ENCODE data around the gene SLC25A22. TPM values are rescaled to one million over a fixed set of nuclear protein-coding genes. Genes with fewer than 3 reads are reported as not detected.

Gene SLC25A22
- total RNA-seq = 10 to 100 TPM; 21.2 to 43.2 TPM

GRCh38 chr11:798093-798713 lies at the start of gene SLC25A22:
Gene SLC25A22, minus strand, starts transcription at chr11:798281. Its CDS starts 3,275 bp downstream, at chr11:795006.
- Histone ChIP-seq H3K27ac (peak within 1 kb of the TSS; percentile 81 to 86), H3K4me3 (peak within 1 kb of the TSS; percentile 47 to 73), H3K36me3 (no peaks in the 10 kb centered on the region), H3K9me3 (no peaks in the 10 kb centered on the region), H3K27me3 (replicated peaks; ENCODE audit: insufficient read depth) (no peaks in the 10 kb centered on the region), H3K4me1 (replicated peaks) (peaks cover 16% of the 10 kb centered on the region)
- 8% methylated on average over 42 of the region's 69 CpGs for WGBS
- intact Hi-C loops (cut with DNase I) = no loop called here
- TF ChIP-seq CTCF (IDR thresholded peaks at IDR 0.05) = peak; percentile 65 to 95 (median 88)
- TF ChIP-seq POLR2A (IDR thresholded peaks at IDR 0.05) = no peak
- TF ChIP-seq POLR2AphosphoS5 (IDR thresholded peaks at IDR 0.05) = no peak
- peak; percentile 64 for DNase-seq (ENCODE audit: low spot score)

- 97% methylated on average over 11 of the region's 18 CpGs for WGBS
- intact Hi-C loops (cut with DNase I) = loop anchor here (5.0 to 10.0 kb wide), 4 partner anchors 64 to 617 kb away; partner anchors contain the start of genes AP2A2 and CHID1
- Histone ChIP-seq H3K9me3 (no peaks in the 10 kb centered on the region), H3K27ac (no peak overlapping the region), H3K4me1 (replicated peaks) (peaks cover 26% of the 10 kb centered on the region), H3K36me3 (no peaks in the 10 kb centered on the region), H3K27me3 (replicated peaks; ENCODE audit: insufficient read depth) (no peaks in the 10 kb centered on the region), H3K4me3 (no peak overlapping the region)
- no peak for DNase-seq (ENCODE audit: low spot score)
- TF ChIP-seq POLR2AphosphoS5 (IDR thresholded peaks at IDR 0.05) (no peak), POLR2A (IDR thresholded peaks at IDR 0.05) (no peak), CTCF (IDR thresholded peaks at IDR 0.05) (no peak)
Observed at GRCh38 chr11:847876-848275, 49.8 kb upstream of the SLC25A22 start.

GRCh38 chr11:846496-847098 lies 48.5 kb upstream of the SLC25A22 start:
- H3K9me3 ChIP-seq = no peaks in the 10 kb centered on the region
- H3K36me3 ChIP-seq = no peaks in the 10 kb centered on the region
- no peak overlapping the region for H3K27ac ChIP-seq
- no peak for DNase-seq (ENCODE audit: low spot score)
- no peak for TF ChIP-seq CTCF (IDR thresholded peaks at IDR 0.05)
- no peak for TF ChIP-seq POLR2AphosphoS5 (IDR thresholded peaks at IDR 0.05)
- TF ChIP-seq POLR2A (IDR thresholded peaks at IDR 0.05) = no peak
- peaks cover 27% of the 10 kb centered on the region for H3K4me1 ChIP-seq (replicated peaks)
- no peak overlapping the region for H3K4me3 ChIP-seq
- WGBS = 62% methylated on average over 11 of the region's 11 CpGs
- H3K27me3 ChIP-seq (replicated peaks; ENCODE audit: insufficient read depth) = no peaks in the 10 kb centered on the region
- intact Hi-C loops (cut with DNase I) = loop anchor here (5.0 to 10.0 kb wide), 4 partner anchors 66 to 618 kb away; partner anchors contain the start of genes AP2A2 and CHID1

DNA sequence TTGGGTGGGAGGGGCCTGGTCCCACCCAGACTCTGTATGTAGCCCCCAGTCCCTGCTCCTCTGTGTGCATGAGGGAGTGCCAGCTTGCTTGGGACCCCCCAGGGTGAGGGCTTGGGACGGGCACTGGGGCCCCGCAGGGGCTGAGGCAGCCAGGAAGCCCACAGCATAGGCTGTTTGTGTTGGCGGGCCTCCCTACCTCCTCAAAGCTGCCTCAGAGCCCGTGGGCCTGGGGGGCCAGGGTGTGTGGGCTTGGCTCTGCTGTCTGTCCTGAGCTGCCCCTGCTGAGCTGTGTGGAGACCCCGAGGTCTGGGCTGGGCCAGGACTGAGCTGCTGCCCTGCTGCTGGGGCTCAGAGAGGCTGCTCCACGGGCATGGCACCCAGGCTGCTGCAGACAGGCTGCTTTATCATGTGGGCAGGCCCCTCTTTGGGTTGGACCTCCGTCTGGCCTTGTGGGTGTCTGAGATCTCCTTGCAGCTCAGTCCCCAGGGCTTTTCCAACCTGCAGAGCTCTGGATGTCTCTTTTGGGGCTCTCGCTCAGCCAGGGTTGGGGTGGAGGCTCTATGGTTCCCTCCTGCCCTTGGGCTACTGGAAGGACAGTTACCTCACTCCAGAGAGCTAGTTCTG lies 47.9 kb upstream of the SLC25A22 start:
- intact Hi-C loops (cut with DNase I) = loop anchor here (5.0 to 10.0 kb wide), 4 partner anchors 66 to 619 kb away; partner anchors contain the start of genes AP2A2 and CHID1

More for the DNA sequence above, 47.9 kb upstream of the SLC25A22 start:
- Histone ChIP-seq H3K4me1 (replicated peaks) (peaks cover 33% of the 10 kb centered on the region), H3K9me3 (no peaks in the 10 kb centered on the region), H3K4me3 (no peak overlapping the region), H3K36me3 (no peaks in the 10 kb centered on the region), H3K27me3 (replicated peaks; ENCODE audit: insufficient read depth) (no peaks in the 10 kb centered on the region), H3K27ac (peak overlapping the region; percentile 25 to 89)
- TF ChIP-seq POLR2AphosphoS5 (IDR thresholded peaks at IDR 0.05) = no peak
- no peak for TF ChIP-seq CTCF (IDR thresholded peaks at IDR 0.05)
- no peak for TF ChIP-seq POLR2A (IDR thresholded peaks at IDR 0.05)
- WGBS = 34% methylated on average over 8 of the region's 8 CpGs
- DNase-seq (ENCODE audit: low spot score) = no peak

Data from prostate gland (tissue), 2 donors.